ENCODE results near the gene CGB7. TPM values are rescaled to one million over a fixed set of nuclear protein-coding genes. Genes with fewer than 3 reads are reported as not detected.
A peak's percentile ranks its signal among the peaks of the same experiment; 100 is the strongest.
"Not testable (repeated sequence)": the region's sequence is repeated elsewhere in the genome, so short reads cannot be mapped to it uniquely, and the experiment has no call there.

The CGB7 gene
- total RNA-seq, 6 donors from 2014 or later, result 0.22 to 5.2 (median 0.55) TPM

DNA sequence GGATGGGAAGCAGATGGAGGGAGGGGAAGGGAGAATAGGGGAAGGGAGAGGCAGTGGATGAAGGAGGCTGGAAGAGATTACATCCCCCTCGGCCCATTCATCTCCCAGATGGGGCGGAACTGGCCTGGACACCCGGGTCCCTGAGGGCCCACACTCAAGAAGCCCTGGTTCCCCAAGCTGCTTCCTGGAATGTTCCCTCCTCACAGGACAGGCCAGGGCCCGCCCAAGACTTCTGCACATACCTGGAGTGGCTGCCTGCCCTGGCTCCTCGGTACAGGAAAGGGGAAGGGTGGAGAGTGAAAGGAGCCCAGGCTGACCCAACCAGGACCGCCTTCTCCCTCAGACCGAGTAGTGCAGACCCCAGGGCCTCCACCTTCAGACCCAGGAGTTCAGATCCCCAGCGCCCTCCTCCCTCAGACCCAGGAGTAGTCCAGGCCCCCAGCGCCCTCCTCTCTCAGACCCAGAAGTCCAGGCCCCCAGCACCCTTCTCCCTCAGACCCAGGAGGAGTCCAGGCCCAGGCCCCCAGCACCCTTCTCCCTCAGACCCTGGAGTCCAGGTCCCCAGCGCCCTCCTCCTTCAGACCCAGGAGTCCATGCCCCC, 6.6 kb upstream of the CGB7 start:
- H3K9me3 ChIP-seq, result no peaks in the 10 kb centered on the region
- peaks cover 3 to 19% (median 9%) of the 10 kb centered on the region in 4 donors for H3K27me3 ChIP-seq
- TF ChIP-seq POLR2A (IDR thresholded peaks at IDR 0.05) (peak in 1 of 4 donors; percentile 20), POLR2AphosphoS5 (IDR thresholded peaks at IDR 0.05) (no peak)
- H3K4me1 ChIP-seq, result peaks cover 7 to 10% (median 8%) of the 10 kb centered on the region in 4 donors
- peak overlapping the region; percentile 1 to 29 (median 10) for H3K27ac ChIP-seq
- 48 to 53% methylated on average over 6 to 10 of the region's 10 CpGs for WGBS, 2 donors
- no peaks in the 10 kb centered on the region for H3K36me3 ChIP-seq
- peak overlapping the region in 3 of 4 donors; percentile 26 to 36 (median 33) for H3K4me3 ChIP-seq
- peak; percentile 34 to 75 for ATAC-seq (ENCODE audit: low FRiP score in 2 of 2)
- peak in 1 of 2 donors; percentile 57 for DNase-seq

DNA sequence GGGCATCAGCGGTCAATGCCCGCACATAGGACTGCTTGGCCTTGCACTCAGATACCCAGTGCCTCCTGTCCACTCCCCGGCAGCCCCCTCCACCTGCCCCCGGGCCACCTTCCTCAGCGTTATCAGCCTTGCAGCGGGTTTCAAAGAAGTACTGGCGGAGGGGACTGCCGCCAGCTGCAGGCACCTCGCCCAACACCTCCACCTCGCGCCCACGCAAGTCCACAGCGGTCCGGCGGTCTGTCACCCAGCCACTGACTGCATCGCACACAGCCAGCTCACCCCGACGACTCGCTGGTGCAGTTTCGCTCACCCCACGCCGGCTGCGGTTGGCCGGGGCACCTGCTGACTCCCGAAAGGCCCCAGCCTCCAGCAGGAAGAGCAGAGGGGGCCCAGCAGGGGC, 3.9 kb upstream of the CGB7 start:
- H3K27me3 ChIP-seq, result peaks cover 3 to 32% (median 12%) of the 10 kb centered on the region in 4 donors
- TF ChIP-seq POLR2AphosphoS5 (IDR thresholded peaks at IDR 0.05) (no peak), POLR2A (IDR thresholded peaks at IDR 0.05) (no peak)
- TF ChIP-seq, protein P1, sequence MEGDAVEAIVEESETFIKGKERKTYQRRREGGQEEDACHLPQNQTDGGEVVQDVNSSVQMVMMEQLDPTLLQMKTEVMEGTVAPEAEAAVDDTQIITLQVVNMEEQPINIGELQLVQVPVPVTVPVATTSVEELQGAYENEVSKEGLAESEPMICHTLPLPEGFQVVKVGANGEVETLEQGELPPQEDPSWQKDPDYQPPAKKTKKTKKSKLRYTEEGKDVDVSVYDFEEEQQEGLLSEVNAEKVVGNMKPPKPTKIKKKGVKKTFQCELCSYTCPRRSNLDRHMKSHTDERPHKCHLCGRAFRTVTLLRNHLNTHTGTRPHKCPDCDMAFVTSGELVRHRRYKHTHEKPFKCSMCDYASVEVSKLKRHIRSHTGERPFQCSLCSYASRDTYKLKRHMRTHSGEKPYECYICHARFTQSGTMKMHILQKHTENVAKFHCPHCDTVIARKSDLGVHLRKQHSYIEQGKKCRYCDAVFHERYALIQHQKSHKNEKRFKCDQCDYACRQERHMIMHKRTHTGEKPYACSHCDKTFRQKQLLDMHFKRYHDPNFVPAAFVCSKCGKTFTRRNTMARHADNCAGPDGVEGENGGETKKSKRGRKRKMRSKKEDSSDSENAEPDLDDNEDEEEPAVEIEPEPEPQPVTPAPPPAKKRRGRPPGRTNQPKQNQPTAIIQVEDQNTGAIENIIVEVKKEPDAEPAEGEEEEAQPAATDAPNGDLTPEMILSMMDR (IDR thresholded peaks at IDR 0.05), result no peak

DNA sequence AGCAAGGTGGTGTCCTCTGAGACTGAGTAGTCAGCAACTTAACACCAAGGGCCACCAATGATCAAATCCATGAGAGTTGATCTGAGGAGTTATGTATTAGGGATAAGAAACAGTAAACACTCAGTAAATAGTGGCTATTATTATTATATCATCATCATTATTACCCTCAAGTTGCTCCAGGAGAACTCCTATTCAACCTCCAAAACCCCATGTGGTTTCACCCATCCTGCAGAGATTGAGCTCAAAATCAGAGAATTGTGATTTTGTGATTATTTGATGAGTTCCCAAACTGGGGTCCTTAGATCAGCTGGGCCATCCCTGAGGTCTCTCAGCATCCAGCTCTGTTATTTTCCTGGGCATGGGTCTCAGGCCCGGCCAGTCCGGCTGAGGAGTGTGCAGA, 3.5 kb upstream of the CGB7 start:
- peaks cover 3 to 32% (median 12%) of the 10 kb centered on the region in 4 donors for H3K27me3 ChIP-seq
- WGBS, 2 donors, result 75 to 100% methylated on average over 2 of the region's 2 CpGs

More for the DNA sequence above, 3.9 kb upstream of the CGB7 start:
- ATAC-seq (ENCODE audit: low FRiP score in 2 of 2) (no peak), DNase-seq (peak in 1 of 2 donors; percentile 76)
- H3K27ac ChIP-seq, result no peak overlapping the region
- H3K4me1 ChIP-seq, result peaks cover 24 to 29% (median 24%) of the 10 kb centered on the region in 4 donors
- H3K36me3 ChIP-seq, result no peaks in the 10 kb centered on the region
- H3K4me3 ChIP-seq, result no peak overlapping the region
- 55 to 59% methylated on average over 5 to 24 of the region's 25 CpGs for WGBS, 2 donors
- H3K9me3 ChIP-seq, result no peaks in the 10 kb centered on the region

DNA sequence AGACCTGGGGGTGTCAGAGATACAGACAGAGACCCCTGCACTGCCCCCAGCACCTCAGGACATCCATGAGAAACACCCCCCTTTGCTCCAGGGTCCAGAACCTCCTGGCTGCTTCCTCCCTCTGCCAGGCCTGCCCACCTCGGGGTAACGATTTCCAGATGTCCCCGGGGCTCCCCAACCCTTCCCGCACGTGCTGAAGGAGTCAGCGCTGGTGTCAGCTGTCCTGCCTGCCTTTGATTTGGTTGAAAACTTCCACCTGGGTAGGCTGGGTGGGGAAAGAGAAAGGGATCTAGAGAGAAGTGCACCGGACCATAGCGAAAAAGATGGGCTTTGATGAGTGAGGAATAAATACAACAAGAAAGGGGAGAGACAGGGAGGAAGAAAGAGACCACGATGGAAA, 1.5 kb upstream of the CGB7 start:
- Histone ChIP-seq H3K4me3 (no peak overlapping the region), H3K27ac (no peak overlapping the region), H3K4me1 (peaks cover 16 to 27% (median 22%) of the 10 kb centered on the region in 4 donors), H3K27me3 (peaks cover 0 to 20% (median 3%) of the 10 kb centered on the region in 4 donors), H3K9me3 (no peaks in the 10 kb centered on the region), H3K36me3 (no peaks in the 10 kb centered on the region)
- TF ChIP-seq POLR2A (IDR thresholded peaks at IDR 0.05), result no peak
- no peak for TF ChIP-seq POLR2AphosphoS5 (IDR thresholded peaks at IDR 0.05)
- TF ChIP-seq EP300 (IDR thresholded peaks at IDR 0.05), result no peak
- TF ChIP-seq, protein P1 (IDR thresholded peaks at IDR 0.05), result no peak
- DNase-seq (no peak), ATAC-seq (ENCODE audit: low FRiP score in 2 of 2) (no peak)
- WGBS, 2 donors, result 46 to 64% methylated on average over 9 of the region's 9 CpGs

More for the DNA sequence above, 3.5 kb upstream of the CGB7 start:
- DNase-seq (no peak), ATAC-seq (ENCODE audit: low FRiP score in 2 of 2) (no peak)
- H3K4me1 ChIP-seq, result peaks cover 24 to 33% (median 27%) of the 10 kb centered on the region in 4 donors
- no peak for TF ChIP-seq POLR2AphosphoS5 (IDR thresholded peaks at IDR 0.05)
- TF ChIP-seq EP300 (IDR thresholded peaks at IDR 0.05), result no peak
- no peak for TF ChIP-seq POLR2A (IDR thresholded peaks at IDR 0.05)
- TF ChIP-seq, protein P1 (IDR thresholded peaks at IDR 0.05), result no peak
- H3K9me3 ChIP-seq, result no peaks in the 10 kb centered on the region
- no peaks in the 10 kb centered on the region for H3K36me3 ChIP-seq
- H3K27ac ChIP-seq, result no peak overlapping the region
- no peak overlapping the region for H3K4me3 ChIP-seq

DNA sequence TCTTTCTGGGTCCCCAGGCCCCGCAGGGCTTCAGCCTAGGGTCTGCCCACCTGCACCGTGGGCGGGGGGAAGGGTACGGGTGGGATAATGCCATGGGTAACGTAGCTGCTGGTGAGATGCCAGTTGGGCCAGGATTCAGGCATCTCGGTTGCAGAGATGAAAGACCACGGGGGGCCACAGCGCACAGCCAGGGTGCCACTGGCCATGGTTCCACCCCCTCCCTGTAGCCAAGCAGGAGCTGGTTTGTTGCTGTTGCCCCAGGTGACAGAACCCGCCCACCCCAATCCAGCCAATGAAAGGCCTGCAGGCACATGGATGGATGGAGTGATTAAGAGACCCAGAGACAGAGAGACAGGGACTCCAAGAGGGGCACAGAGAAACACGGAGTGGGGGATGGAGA, 1.0 kb upstream of the CGB7 start:
- ATAC-seq (ENCODE audit: low FRiP score in 2 of 2) (no peak), DNase-seq (no peak)
- Histone ChIP-seq H3K36me3 (no peaks in the 10 kb centered on the region), H3K4me1 (peaks cover 16 to 27% (median 22%) of the 10 kb centered on the region in 4 donors), H3K27ac (no peak overlapping the region), H3K27me3 (peaks cover 0 to 15% (median 3%) of the 10 kb centered on the region in 4 donors), H3K9me3 (no peaks in the 10 kb centered on the region), H3K4me3 (no peak overlapping the region)
- TF ChIP-seq POLR2AphosphoS5 (IDR thresholded peaks at IDR 0.05), result no peak
- TF ChIP-seq EP300 (IDR thresholded peaks at IDR 0.05), result no peak
- TF ChIP-seq, protein P1 (IDR thresholded peaks at IDR 0.05), result no peak
- TF ChIP-seq POLR2A (IDR thresholded peaks at IDR 0.05), result no peak
- 40 to 52% methylated on average over 7 to 10 of the region's 10 CpGs for WGBS, 2 donors

DNA sequence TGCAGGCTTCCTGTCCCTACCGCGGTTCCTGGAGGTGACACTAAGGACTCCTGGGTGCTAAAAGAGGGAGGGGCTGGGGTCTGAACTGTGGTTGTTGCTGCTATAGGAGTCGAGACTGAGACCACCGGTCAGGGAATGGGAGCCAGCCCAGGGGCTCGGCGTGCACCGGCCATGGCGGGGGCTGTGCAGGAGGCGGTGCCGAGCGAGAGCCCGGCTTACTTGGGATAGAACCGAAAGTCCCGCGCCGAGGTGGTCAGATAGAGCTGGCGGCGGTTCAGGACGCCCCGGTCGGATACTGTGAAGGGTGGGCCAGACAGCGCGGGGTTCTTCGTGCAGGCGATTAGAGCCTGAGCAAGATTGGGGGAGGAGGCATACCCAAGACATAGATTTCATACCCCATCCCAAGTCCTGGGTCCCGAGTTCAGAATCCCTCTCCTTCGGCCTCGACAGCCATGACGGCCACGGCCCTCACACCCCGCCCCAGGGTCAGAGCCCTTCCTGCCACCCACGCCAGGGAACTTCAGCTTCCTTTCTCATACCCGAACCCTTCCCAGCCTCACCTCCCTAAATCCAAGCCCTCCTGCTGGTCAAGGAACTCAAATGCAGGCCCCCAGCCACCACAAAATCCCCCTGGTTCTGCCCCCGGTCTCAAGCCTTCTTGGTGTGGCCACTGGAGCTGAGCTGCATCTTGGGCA, 500 bp downstream of the CGB7 start:
- peak overlapping the region; percentile 38 to 55 (median 50) for H3K4me3 ChIP-seq
- WGBS, 2 donors, result 6 to 12% methylated on average over 7 to 34 of the region's 34 CpGs

More for the DNA sequence above, 500 bp downstream of the CGB7 start:
- peak in 1 of 2 donors; percentile 81 for DNase-seq
- peaks cover 0 to 13% (median 3%) of the 10 kb centered on the region in 4 donors for H3K27me3 ChIP-seq
- not testable (repeated sequence) for H3K36me3 ChIP-seq, H3K27ac ChIP-seq, H3K9me3 ChIP-seq
- peak; percentile 16 to 54 for ATAC-seq (ENCODE audit: low FRiP score in 2 of 2)
- peaks cover 16 to 27% (median 22%) of the 10 kb centered on the region in 4 donors for H3K4me1 ChIP-seq

All from upper lobe of left lung (tissue), 6 donors.